HG02938 (cell line): ENCODE data around the gene POU3F2.

ENCODE experiments used
- ATAC-seq: cut with Tn5 transposase; IDR thresholded peaks from one replicate; pipeline ENCODE4 v1.9.1; 2021; ENCODE audit warnings: mild to moderate bottlenecking, moderate library complexity; ENCODE audit not compliant: unreplicated experiment

POU3F2 gene

GRCh38 chr6:98830146-98830545, 4.2 kb upstream of the POU3F2 start:
- no peak for ATAC-seq

DNA sequence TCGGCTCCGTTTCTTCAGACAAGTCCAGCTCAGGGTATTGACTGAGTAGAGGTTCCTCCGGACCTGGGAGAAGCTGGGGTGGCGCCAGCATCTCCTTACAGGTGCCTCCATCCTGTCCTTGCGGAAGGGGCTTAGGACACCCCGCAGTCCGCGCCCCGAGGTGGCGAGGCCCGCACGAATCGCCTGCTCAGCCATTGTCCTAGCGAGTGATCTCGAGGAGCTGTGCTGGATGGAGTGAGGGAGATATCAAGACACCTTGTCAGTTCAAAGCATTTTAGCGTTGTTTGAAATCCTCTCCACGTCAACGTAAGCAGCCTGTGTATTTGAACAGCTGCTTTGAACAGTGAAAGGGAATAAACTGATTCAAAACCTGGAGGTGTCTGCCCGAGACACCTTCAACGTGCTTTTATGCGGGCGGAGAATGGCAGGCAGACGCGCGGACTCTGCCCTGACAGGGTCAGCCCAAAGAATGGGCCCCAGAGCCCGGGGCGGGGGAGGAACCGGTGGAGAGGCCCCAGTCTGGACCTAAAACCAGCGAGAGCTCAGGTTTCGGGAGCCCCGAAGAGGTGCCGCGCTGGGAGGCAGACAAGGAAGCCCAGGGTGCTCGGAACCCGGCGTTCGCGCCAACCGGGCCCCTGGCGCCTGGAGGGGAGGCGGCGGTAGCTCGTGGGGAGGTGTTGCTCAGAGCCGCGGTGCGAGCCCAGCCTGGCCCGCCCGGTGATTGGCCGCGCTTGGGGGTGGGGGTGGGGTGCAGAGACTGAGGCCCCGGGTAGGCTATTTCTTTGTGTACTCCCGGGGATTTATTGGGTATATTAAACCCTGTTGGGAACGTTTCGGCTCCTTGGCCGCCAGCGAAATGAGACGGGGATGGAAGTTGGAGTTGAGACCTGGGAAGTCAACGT, 3.1 kb upstream of the POU3F2 start:
- ATAC-seq, result no peak

- no peak for ATAC-seq
Observed at GRCh38 chr6:98831959-98832283, 2.5 kb upstream of the POU3F2 start.

DNA sequence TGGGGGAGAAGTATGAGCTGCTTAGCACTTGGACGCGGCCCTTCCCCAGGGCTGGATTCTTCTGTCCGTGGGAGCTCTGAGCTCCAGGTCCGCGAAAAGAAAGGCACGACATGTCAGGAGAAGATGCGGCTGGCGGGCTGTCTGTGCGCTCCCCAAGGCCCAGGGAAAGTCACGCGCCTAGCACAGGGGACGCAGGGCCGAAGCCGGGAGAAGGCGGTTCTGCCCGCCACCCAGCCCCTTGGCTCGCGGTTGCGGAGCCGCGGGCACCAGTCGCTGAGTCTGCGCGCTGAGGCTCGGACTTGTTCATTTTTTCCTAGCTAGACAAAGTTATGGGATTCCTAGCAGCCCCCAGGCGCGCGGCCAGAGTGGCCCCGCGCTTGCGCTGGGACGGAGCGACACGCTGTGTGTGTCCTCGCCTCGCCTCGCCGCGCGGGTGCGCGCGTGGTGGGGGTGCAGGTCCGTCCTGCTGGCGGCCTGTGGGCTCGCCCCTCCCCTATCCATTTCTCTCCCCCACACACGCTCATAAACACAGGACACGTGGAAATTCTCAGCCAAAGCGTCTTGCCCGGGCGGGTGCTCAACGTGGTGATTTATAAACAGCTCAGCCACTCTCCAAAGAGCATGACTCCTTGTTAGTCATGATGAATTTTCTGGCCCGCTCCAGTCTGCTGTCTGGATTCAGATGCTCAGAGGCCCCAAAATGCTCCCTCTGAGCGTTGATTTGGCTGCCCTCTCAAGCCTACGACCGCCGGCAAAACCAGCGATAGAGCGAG, 1.9 kb upstream of the POU3F2 start:
- ATAC-seq, result no peak

DNA sequence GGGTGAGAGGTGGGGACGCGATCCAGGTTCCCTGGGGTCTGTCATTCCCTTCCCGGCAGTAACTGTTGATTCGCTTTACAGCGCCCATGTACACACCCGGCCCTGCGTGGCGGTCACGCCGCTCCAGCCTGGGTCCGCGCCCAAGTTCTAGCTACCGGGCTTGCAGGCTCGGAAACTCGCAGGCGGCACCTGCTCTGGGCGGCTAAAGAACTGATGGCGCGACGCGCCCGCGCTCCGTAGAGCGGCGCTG, 1.4 kb upstream of the POU3F2 start:
- no peak for ATAC-seq

DNA sequence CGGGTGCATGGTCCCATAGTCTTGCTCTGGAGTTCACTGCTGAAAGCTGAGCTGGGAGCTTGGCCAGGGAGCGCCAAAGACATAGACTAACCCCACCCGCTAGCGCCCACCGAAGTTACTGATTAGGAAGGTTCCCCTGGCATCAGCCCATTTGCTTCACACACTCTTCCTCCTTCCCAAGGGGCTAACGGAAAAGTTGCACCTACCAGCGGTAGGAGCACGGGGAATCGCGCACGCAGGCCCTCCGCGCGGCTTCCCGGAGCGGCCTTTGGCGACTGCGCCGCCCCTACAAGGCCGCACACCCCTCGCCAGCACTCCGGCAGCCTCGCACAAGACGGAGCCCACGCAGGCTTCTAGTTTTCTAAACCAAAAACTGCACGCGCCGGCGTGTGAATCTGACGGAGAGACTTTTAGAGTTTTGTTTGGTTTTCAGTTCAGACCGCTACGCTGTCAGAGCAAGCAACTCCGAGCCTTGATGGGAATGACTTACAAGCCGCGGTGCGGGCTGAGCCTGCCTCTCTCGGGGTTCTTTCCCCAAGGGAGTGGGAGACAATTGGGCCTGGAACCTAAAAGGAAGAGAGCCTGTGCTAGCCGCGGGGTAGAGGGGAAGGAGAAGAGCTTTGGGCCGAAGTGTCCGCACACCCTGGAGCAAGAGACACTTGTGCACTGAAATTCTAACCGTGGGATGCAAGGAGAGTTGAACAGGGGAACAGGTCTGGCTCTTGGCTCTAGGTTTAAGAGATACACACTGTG, 891 bp upstream of the POU3F2 start:
- peak; percentile 22 for ATAC-seq

- ATAC-seq, result no peak
Observed at GRCh38 chr6:98835149-98836024, 1.0 kb downstream of the POU3F2 start.

GRCh38 chr6:98836025-98836961, 1.9 kb downstream of the POU3F2 start:
- ATAC-seq, result no peak

- ATAC-seq, result no peak
Observed at GRCh38 chr6:98836962-98837944, 2.9 kb downstream of the POU3F2 start.

DNA sequence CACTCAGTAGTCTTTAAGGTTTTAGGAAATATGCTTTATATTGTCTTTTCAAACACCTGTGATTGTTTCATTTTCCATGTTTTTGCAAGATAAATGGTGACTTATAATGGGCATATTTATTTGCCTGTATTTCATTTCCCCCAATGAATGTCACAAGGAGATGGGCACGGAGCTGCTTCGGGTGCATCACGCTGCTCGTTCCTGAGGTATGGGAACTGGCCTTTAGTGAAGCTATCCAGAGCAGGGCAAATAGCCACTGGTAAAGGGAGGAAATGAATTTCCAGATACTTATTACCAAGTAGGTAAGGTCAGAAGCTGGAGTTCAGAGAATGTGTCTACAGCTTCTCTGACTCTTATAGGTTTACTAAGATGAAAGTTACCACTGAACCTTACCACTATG, 3.7 kb downstream of the POU3F2 start:
- ATAC-seq, result no peak

DNA sequence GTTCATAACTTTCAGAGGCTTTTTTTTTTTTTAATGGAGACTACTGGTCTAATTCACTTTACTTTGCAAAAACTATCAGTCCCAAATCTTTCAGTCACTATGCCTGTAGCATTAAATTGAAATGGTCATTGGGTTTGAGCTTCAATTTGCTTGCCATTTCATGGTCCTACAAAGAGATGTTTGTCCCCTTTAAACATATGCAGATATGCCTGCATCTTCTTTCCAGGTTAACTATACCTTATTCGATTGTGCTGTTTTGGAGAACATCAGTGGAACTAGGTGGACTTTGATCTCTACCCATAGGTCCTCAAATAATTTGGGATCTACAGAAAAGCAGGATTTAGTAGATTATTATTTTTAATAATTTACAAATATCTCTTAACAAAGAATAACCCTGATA, 4.6 kb downstream of the POU3F2 start:
- no peak for ATAC-seq

DNA sequence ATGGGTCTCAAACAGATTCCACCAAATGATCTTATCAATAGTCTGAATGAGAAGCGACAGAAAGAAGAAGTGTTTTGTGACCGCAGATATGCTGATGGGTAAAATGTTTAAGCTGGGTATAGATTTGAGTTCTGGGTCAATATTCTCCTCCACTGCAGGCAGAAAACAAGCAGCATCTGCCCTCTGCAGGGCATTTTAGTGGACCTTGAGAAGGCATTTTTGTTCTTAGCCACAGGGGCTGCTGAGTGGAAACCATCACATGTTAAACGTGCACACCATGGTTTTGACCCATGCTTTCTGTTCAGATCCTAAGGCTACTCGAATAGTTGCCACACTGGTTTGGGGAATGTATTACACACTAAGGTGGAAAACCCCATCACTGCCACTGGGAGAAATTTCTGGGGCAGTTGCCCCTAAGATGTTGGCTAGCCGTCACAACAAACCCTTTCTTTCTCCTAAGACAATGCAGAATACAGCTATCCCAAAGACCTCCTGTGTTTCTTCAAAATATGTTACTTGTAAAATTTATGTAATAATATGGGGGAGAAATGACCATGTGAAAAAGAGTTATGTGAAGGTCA, 5.5 kb downstream of the POU3F2 start:
- ATAC-seq, result peak; percentile 34

- no peak for ATAC-seq
Observed at GRCh38 chr6:98840385-98840784, 6.0 kb downstream of the POU3F2 start.

DNA sequence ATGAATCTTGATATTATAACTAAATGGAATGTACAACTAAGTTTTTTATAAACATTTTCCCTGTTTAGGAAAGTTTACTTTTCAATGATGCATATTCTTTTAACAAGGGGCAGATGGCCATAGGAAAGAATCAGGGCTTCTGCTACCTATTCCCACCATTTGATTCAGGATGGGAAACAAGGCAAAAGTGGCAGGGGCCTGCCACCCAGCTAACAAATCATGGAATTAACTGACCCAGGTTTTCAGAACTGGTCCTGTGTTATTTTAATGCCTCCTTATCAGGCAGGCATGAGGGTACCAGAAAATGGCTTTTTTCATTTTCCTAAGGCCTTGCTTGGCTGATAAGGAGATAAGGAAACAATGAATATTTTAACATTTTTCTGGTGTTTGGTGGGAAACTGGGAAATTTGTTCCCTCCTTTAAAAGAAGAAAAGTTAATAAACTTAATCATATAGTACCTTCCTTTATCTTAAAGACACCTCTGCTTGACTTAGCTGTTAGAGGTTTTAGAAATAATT, 6.7 kb downstream of the POU3F2 start:
- ATAC-seq, result no peak

DNA sequence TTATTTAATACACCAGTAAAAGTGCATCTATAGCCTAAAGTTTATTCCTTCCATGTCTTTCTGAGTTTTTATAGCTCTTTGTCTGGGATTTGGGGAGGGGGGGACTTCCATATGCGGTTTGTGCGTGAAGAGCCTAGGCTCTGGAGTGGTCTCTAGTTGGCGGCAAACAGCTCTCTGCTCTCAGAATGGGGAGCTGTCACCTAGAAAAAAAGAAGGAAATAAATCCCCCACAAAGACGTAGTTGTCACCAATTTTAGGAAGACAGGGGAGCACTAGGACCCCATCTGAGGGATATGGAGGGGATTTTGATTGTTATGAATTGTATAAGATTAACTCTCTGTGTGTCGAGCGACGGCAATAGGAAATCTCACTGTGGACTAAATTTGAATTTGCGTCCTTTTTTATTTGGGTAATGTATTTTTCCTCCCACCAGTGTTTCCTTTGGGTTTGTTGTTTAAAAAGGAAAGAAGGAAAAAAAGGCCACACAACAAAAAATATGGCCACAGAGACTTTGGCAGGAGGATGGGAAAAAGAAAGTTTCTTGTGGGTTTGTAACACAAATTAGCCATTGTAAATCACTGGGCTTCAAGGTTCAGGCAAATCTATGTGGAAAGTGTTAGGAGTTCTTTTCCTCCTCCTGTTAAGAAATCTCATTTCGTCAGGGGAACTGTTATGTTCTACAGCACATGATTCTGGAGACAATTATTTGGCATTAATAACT, 7.4 kb downstream of the POU3F2 start:
- no peak for ATAC-seq

- no peak for ATAC-seq
Observed at GRCh38 chr6:98842342-98843180, 8.2 kb downstream of the POU3F2 start.
